Natural killer cell (primary cell): ENCODE results near the gene CLDN19. TPM values are rescaled to one million over a fixed set of nuclear protein-coding genes. Genes with fewer than 3 reads are reported as not detected.
A peak's percentile ranks its signal among the peaks of the same experiment; 100 is the strongest.

Experiments used
- ATAC-seq, 3 donors: fragments of 150-1000 bp in 2 of 3; fragments of 200-7000 bp in 1 of 3; cut with Tn5 transposase; 1 replicate in 1 of 3; 2 replicates in 2 of 3; pipeline ENCODE4 v1.10.0; 2021; ENCODE audit warnings: mild to moderate bottlenecking in 2 of 3, moderate library complexity in 2 of 3
- DNase-seq, 2 donors: peaks; one replicate each; pipeline versions ENCODE4 v3.0.0 to v3.0.0-alpha.2; 2013 to 2021; ENCODE audit warnings: mixed read lengths in 1 of 2
- H3K27ac ChIP-seq: one replicate; pipeline ENCODE4 v1.5.1; 2013; ENCODE audit warnings: mild to moderate bottlenecking, low read length
- H3K27me3 ChIP-seq: one replicate; pipeline ENCODE4 v1.6.1; 2013; ENCODE audit warnings: low read length; ENCODE audit not compliant: control insufficient read depth, insufficient read depth
- H3K36me3 ChIP-seq: one replicate; pipeline ENCODE4 v1.6.1; 2013; ENCODE audit warnings: low read length; ENCODE audit not compliant: control insufficient read depth, insufficient read depth
- H3K4me1 ChIP-seq: one replicate; pipeline ENCODE4 v1.6.1; 2013; ENCODE audit warnings: low read length; ENCODE audit not compliant: control insufficient read depth, insufficient read depth
- H3K4me3 ChIP-seq: one replicate; pipeline ENCODE4 v1.5.1; 2013; ENCODE audit warnings: low read length
- H3K9me3 ChIP-seq: one replicate; pipeline ENCODE4 v1.6.1; 2013; ENCODE audit warnings: low read length; ENCODE audit not compliant: control insufficient read depth, insufficient read depth
- H3K27ac Mint-ChIP-seq, 2 donors: one replicate each; pipeline ENCODE4 v1.8.0; 2022; ENCODE audit warnings: mild to moderate bottlenecking in 2 of 2, mixed read lengths in 2 of 2, moderate library complexity in 1 of 2
- H3K27me3 Mint-ChIP-seq, 2 donors: one replicate each; pipeline ENCODE4 v1.8.0; 2022; ENCODE audit warnings: low read depth in 2 of 2, mixed read lengths in 2 of 2
- H3K36me3 Mint-ChIP-seq: one replicate; pipeline ENCODE4 v1.8.0; 2022; ENCODE audit warnings: mixed read lengths
- H3K4me1 Mint-ChIP-seq, 2 donors: one replicate each; pipeline ENCODE4 v1.8.0; 2022; ENCODE audit warnings: mixed read lengths in 2 of 2
- H3K4me3 Mint-ChIP-seq: one replicate; pipeline ENCODE4 v1.8.0; 2022; ENCODE audit warnings: mild to moderate bottlenecking, moderate library complexity, mixed read lengths
- H3K9me3 Mint-ChIP-seq, 2 donors: one replicate each; pipeline ENCODE4 v1.8.0; 2022; ENCODE audit warnings: mixed read lengths in 2 of 2
- CTCF ChIP-seq: fragments of 200-600 bp; IDR thresholded peaks from one replicate; pipeline ENCODE4 v1.8.0; 2022; ENCODE audit warnings: antibody characterized with exemption
- WGBS: methylation state at CpG from one replicate; pipeline ENCODE4 v1.1.7; 2013; ENCODE audit warnings: missing lambda C conversion rate; ENCODE audit not compliant: insufficient coverage; 5-methylcytosine and 5-hydroxymethylcytosine counted together
- intact Hi-C: fragments of 100-400 bp; cut with micrococcal nuclease; formaldehyde crosslinking; loops from one replicate; pipeline ENCODE4 v1.14.2; 2022
- total RNA-seq, 4 donors: library from RNA; stranded (reverse); fragments of 120-200 nt in 1 of 4; gene quantifications; one replicate each; pipeline versions ENCODE4 v1.2.3 to v1.2.4, GENCODE V29; 2013 to 2022

CLDN19 gene
- total RNA-seq, 3 donors from 2014 or later (not counting 1 experiment from before 2014, with no cell fraction given) = not detected

GRCh38 chr1:42767510-42768000 lies 27.5 kb upstream of the CLDN19 start:
- Mint-ChIP-seq H3K36me3 (no peaks in the 10 kb centered on the region), H3K4me1 (peaks cover 16 to 33% of the 10 kb centered on the region in 2 donors), H3K27ac (no peak overlapping the region), H3K9me3 (no peaks in the 10 kb centered on the region), H3K27me3 (no peaks in the 10 kb centered on the region), H3K4me3 (no peak overlapping the region)
- no peaks in the 10 kb centered on the region for H3K36me3 ChIP-seq
- H3K9me3 ChIP-seq = no peaks in the 10 kb centered on the region
- peak; percentile 5 to 15 (median 15) for ATAC-seq
- peak overlapping the region; percentile 81 for H3K27ac ChIP-seq
- intact Hi-C loops = loop anchor here (1.0 to 5.0 kb wide), 5 partner anchors 50 to 405 kb away; partner anchors contain the start of genes CFAP57, EBNA1BP2, ERMAP and PPCS
- WGBS = 2% methylated on average over 21 of the region's 23 CpGs
- peaks cover 18% of the 10 kb centered on the region for H3K4me1 ChIP-seq
- TF ChIP-seq CTCF = no peak
- no peaks in the 10 kb centered on the region for H3K27me3 ChIP-seq
- DNase-seq = no peak
- peak overlapping the region; percentile 78 for H3K4me3 ChIP-seq

GRCh38 chr1:42766741-42767509 lies 26.9 kb upstream of the CLDN19 start, which contains the start of the genes C1orf50 and P3H1:
TSS of gene C1orf50 (plus strand) at chr1:42767249. CDS start at chr1:42767312, 63 bp downstream.
TSS of gene P3H1 (minus strand) at chr1:42767028. CDS start at chr1:42766971, 57 bp downstream.
- Histone ChIP-seq H3K9me3 (no peaks in the 10 kb centered on the region), H3K36me3 (no peaks in the 10 kb centered on the region), H3K27ac (peak within 1 kb of the TSS; percentile 81), H3K27me3 (no peaks in the 10 kb centered on the region), H3K4me1 (peaks cover 18% of the 10 kb centered on the region), H3K4me3 (peak within 1 kb of the TSS; percentile 78)
- WGBS = under 1% methylated on average over 82 of the region's 82 CpGs
- ATAC-seq (peak; percentile 92 to 98 (median 92)), DNase-seq (peak; percentile 99 to 100)
- Mint-ChIP-seq H3K27me3 (no peaks in the 10 kb centered on the region), H3K4me3 (no peak within 1 kb of the TSS), H3K9me3 (no peaks in the 10 kb centered on the region), H3K27ac (no peak within 1 kb of the TSS), H3K36me3 (no peaks in the 10 kb centered on the region), H3K4me1 (peaks cover 10 to 28% of the 10 kb centered on the region in 2 donors)
- TF ChIP-seq CTCF = no peak
- intact Hi-C loops = loop anchor here (1.0 to 5.0 kb wide), 5 partner anchors 50 to 406 kb away; partner anchors contain the start of genes CFAP57, EBNA1BP2, ERMAP and PPCS

GRCh38 chr1:42765832-42766740 lies 26.1 kb upstream of the CLDN19 start:
- no peak overlapping the region for H3K27ac Mint-ChIP-seq
- peak overlapping the region; percentile 78 for H3K4me3 ChIP-seq
- H3K4me1 ChIP-seq = peaks cover 18% of the 10 kb centered on the region
- no peaks in the 10 kb centered on the region for H3K9me3 Mint-ChIP-seq
- H3K9me3 ChIP-seq = no peaks in the 10 kb centered on the region
- peak; percentile 23 for TF ChIP-seq CTCF
- H3K36me3 Mint-ChIP-seq = no peaks in the 10 kb centered on the region
- DNase-seq (peak in 1 of 2 donors; percentile 67), ATAC-seq (peak; percentile 2 to 4 (median 3))
- H3K27me3 ChIP-seq = no peaks in the 10 kb centered on the region
- peak overlapping the region; percentile 51 for H3K27ac ChIP-seq
- no peaks in the 10 kb centered on the region for H3K27me3 Mint-ChIP-seq
- H3K4me3 Mint-ChIP-seq = no peak overlapping the region
- under 1% methylated on average over 43 of the region's 44 CpGs for WGBS
- peaks cover 9 to 27% of the 10 kb centered on the region in 2 donors for H3K4me1 Mint-ChIP-seq
- intact Hi-C loops = loop anchor here (2.0 to 5.0 kb wide), 3 partner anchors 84 to 407 kb away; partner anchors contain the start of genes CFAP57, EBNA1BP2, PPCS and YBX1
- H3K36me3 ChIP-seq = no peaks in the 10 kb centered on the region
